GM11168 (cell line): Measurements from ENCODE around the gene CDRT15.
"Not testable (repeated sequence)": the region's sequence is repeated elsewhere in the genome, so short reads cannot be mapped to it uniquely, and the experiment has no call there.

Experiments
- in situ Hi-C: fragments of 300-500 bp; cut with MboI; formaldehyde crosslinking; loops from one replicate; pipeline ENCODE4 v1.12.0; 2022; ENCODE audit warnings: low sequenced_read_pairs; ENCODE audit not compliant: unreplicated experiment

The CDRT15 gene

GRCh38 chr17:14192039-14192438 is 44.6 kb downstream of the CDRT15 start:
- in situ Hi-C loops, result not testable (repeated sequence)

- in situ Hi-C loops, result not testable (repeated sequence)
These were observed 45.2 kb downstream of the CDRT15 start for GRCh38 chr17:14191469-14191868.

- in situ Hi-C loops, result not testable (repeated sequence)
These were observed 45.9 kb downstream of the CDRT15 start for GRCh38 chr17:14190774-14191173.

GRCh38 chr17:14186443-14186842 is 50.2 kb downstream of the CDRT15 start:
- in situ Hi-C loops, result not testable (repeated sequence)
